Endothelial cell of umbilical vein (primary cell): Measurements from ENCODE around the gene ATP1A3. TPM values are rescaled to one million over a fixed set of nuclear protein-coding genes. Genes with fewer than 3 reads are reported as not detected.

Source experiments
- BruUV-seq: library from RNA; stranded (reverse); fragments of 400-500 nt; replicated peaks from 2 replicates; lab custom pipeline; 2021; lab: Mats Ljungman, UMichigan
- CTCF ChIA-PET: fragments of 300-600, 350-600 bp; sonication (Branson Sonifier 250); formaldehyde crosslinking; loops from one replicate; lab custom pipeline; 2021; ENCODE audit warnings: antibody characterized with exemption, inconsistent platforms; lab: Charles Lee
- POLR2A ChIA-PET: fragments of 300-600, 350-600 bp; sonication (Branson Sonifier 250); formaldehyde crosslinking; loops from one replicate; lab custom pipeline; 2021; ENCODE audit warnings: antibody characterized with exemption, inconsistent platforms; lab: Charles Lee
- DNase-seq: peaks from one replicate; pipeline ENCODE4 v3.0.0-alpha.2; 2011; ENCODE audit warnings: low read depth, low spot score
- FAIRE-seq: peaks from 2 replicates; lab custom pipeline; 2011; peaks lifted over from hg19 to GRCh38; lab: Jason Lieb, UNC
- H2AFZ ChIP-seq: 2 replicates; pipeline ENCODE4 v1.6.0; 2012; ENCODE audit warnings: low read depth, low read length, control low read depth, inconsistent platforms
- H3K27ac ChIP-seq: 2 replicates; pipeline ENCODE4 v1.5.1; 2011; ENCODE audit warnings: low read depth, mild to moderate bottlenecking, control low read depth, low read length, moderate library complexity; ENCODE audit not compliant: insufficient read depth
- H3K27me3 ChIP-seq, 2 experiments: 2 replicates each; pipeline versions ENCODE4 v1.6.0 to v1.6.1; 2011; ENCODE audit warnings: low read length in 2 of 2, mixed read lengths in 1 of 2; ENCODE audit not compliant: control insufficient read depth in 2 of 2, insufficient read depth in 2 of 2
- H3K36me3 ChIP-seq, 2 experiments: 2 replicates in 1 of 2; 3 replicates in 1 of 2; pipeline ENCODE4 v1.5.1; 2011; ENCODE audit warnings: low read length in 2 of 2, mild to moderate bottlenecking in 1 of 2, moderate library complexity in 1 of 2; ENCODE audit not compliant: control insufficient read depth in 2 of 2, insufficient read depth in 2 of 2; ENCODE audit errors: extremely low read depth in 1 of 2
- H3K4me1 ChIP-seq: 3 replicates; pipeline ENCODE4 v1.5.1; 2011; ENCODE audit warnings: mild to moderate bottlenecking, low read length; ENCODE audit not compliant: control insufficient read depth, insufficient read depth; ENCODE audit errors: extremely low read depth
- H3K4me2 ChIP-seq: 2 replicates; pipeline ENCODE4 v1.6.1; 2011; ENCODE audit warnings: low read length, control low read depth, mixed read lengths; ENCODE audit not compliant: insufficient read depth
- H3K4me3 ChIP-seq, 3 experiments: fragments of 200-600 bp in 1 of 3; sonication (generic), shearing (Covaris generic) in 1 of 3; replicated peaks in 1 of 3; 2 replicates each; pipeline ENCODE4 v1.5.1; 2011 to 2016; ENCODE audit warnings: control low read depth in 3 of 3, low read length in 3 of 3, mild to moderate bottlenecking in 2 of 3, inconsistent platforms in 1 of 3, low read depth in 1 of 3, moderate library complexity in 1 of 3; ENCODE audit not compliant: insufficient read depth in 1 of 3
- H3K79me2 ChIP-seq: 2 replicates; pipeline ENCODE4 v1.6.0; 2012; ENCODE audit warnings: low read length, inconsistent platforms; ENCODE audit not compliant: control insufficient read depth, insufficient read depth
- H3K9ac ChIP-seq: replicated peaks from 2 replicates; pipeline ENCODE3; 2011; ENCODE audit warnings: low read length, control low read depth; ENCODE audit not compliant: insufficient read depth; ENCODE audit errors: extremely low read depth
- H3K9me1 ChIP-seq: replicated peaks from 3 replicates; pipeline ENCODE4 v1.6.0; 2011; ENCODE audit warnings: mild to moderate bottlenecking, low read length; ENCODE audit not compliant: control insufficient read depth, insufficient read depth; ENCODE audit errors: extremely low read depth
- H3K9me3 ChIP-seq: replicated peaks from 2 replicates; pipeline ENCODE4 v1.5.1; 2012; ENCODE audit warnings: low read length, inconsistent platforms; ENCODE audit not compliant: control insufficient read depth, insufficient read depth
- H4K20me1 ChIP-seq: replicated peaks from 2 replicates; pipeline ENCODE3; 2011; ENCODE audit warnings: mild to moderate bottlenecking, low read length; ENCODE audit not compliant: control insufficient read depth, insufficient read depth; ENCODE audit errors: extremely low read depth
- EZH2 ChIP-seq: IDR thresholded peaks from 2 replicates; pipeline ENCODE4 v1.6.1; 2012; ENCODE audit warnings: borderline replicate concordance, low read depth, mild to moderate bottlenecking, moderate library complexity, low read length, inconsistent platforms; ENCODE audit not compliant: severe bottlenecking
- FOS ChIP-seq: IDR thresholded peaks from 2 replicates; pipeline ENCODE4 v1.6.1; 2011; ENCODE audit warnings: mild to moderate bottlenecking, low read length, moderate library complexity, borderline replicate concordance; ENCODE audit not compliant: insufficient read depth
- GATA2 ChIP-seq: IDR thresholded peaks from 2 replicates; pipeline ENCODE4 v1.7.0; 2011; ENCODE audit warnings: low read depth, mild to moderate bottlenecking, moderate library complexity, mixed read lengths, low read length; ENCODE audit not compliant: insufficient read length, insufficient read depth
- JUN ChIP-seq: IDR thresholded peaks from 2 replicates; pipeline ENCODE4 v1.6.1; 2011; ENCODE audit warnings: borderline replicate concordance, low read depth; ENCODE audit not compliant: insufficient read length, insufficient read depth
- MYC ChIP-seq: IDR thresholded peaks from one replicate; pipeline ENCODE4 v1.6.1; 2011; ENCODE audit warnings: mild to moderate bottlenecking, low read depth, low read length
- POLR2A ChIP-seq: IDR thresholded peaks from 2 replicates; pipeline ENCODE4 v1.6.1; 2012; ENCODE audit warnings: low read depth, mild to moderate bottlenecking, control low read depth, low read length
- POLR2AphosphoS5 ChIP-seq: IDR thresholded peaks from 2 replicates; pipeline ENCODE4 v1.6.1; 2012; ENCODE audit warnings: low read depth, mild to moderate bottlenecking, control low read depth, low read length, moderate library complexity; ENCODE audit not compliant: insufficient read depth
- dilution Hi-C: fragments of 300-500 bp; cut with MboI; formaldehyde crosslinking; loops from one replicate; pipeline ENCODE4 v1.15.0; 2019; ENCODE audit warnings: low sequenced_read_pairs; ENCODE audit not compliant: extremely low pct_ligation_motif_present
- intact Hi-C: fragments of 100-400 bp; cut with micrococcal nuclease; formaldehyde crosslinking; loops from one replicate; pipeline ENCODE4 v1.10.0; 2022
- polyA plus RNA-seq, 4 experiments: library from polyadenylated mRNA; depleted of rRNA in 3 of 4; stranded (reverse) in 3 of 4; unstranded in 1 of 4; fragments of >200 nt; gene quantifications; 2 replicates each; pipeline versions ENCODE4 v1.2.1 to v1.2.3, GENCODE V29; 2011 to 2012; ENCODE audit warnings: missing spikeins in 1 of 4
- total RNA-seq: library from RNA; stranded (reverse); gene quantifications from 2 replicates; pipeline ENCODE4 v1.2.3, GENCODE V29; 2021
- TF ChIP-seq, protein P1 (sequence below), 2 donors: IDR thresholded peaks; 1 replicate in 1 of 2; 2 replicates in 1 of 2; pipeline ENCODE4 v1.5.1; 2011; ENCODE audit warnings: low read length in 2 of 2, mild to moderate bottlenecking in 2 of 2, moderate library complexity in 2 of 2, control low read depth in 1 of 2, inconsistent platforms in 1 of 2, low read depth in 1 of 2; ENCODE audit not compliant: insufficient read depth in 1 of 2; ENCODE audit errors: extremely low read depth in 1 of 2
- TF ChIP-seq, protein P2 (sequence below): IDR thresholded peaks from 2 replicates; pipeline ENCODE4 v1.6.1; 2011; ENCODE audit not compliant: insufficient read depth, insufficient read length

Gene ATP1A3
- total and polyA plus RNA-seq, 2 donors (not counting 3 experiments of a cell fraction or from before 2014, with no cell fraction given) = 0.40 TPM; not detected in 1

DNA sequence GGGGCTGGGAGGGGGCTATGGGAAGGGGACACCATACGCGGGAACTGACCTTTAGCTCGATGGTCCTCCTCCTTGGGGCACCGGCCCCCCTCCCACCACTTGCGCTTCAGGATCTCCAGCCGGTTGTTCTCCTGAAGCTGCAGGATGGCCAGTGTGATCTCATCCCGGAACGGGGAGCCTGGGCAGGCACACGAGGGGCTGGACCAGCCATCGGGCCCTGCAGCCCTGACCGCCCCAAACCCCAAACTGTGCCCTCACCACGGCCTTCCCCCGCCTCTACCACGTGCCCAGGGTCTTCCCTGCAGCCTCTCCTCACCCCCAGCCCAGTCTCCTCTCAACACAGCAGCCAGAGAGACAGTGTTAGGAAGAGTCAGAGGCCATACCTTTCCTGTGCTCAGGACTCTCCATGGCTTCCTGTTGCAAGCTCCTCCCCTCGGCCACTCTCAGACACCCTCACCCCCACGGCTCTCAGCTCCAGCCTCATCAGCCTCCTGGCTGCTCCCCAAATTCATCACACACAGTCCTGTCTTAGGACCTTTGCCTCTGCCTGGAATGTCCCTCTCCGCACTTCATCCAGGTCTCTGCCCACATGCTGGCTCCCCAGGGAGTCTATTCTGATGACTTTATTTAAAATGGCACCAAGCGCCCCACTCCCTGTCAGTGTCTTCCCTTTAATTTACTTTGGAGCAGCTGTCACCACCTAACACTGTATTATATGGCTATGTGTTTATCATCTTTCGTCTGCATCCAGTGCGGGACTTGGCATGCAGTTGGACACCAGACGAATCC, 9.7 kb upstream of the ATP1A3 start:
- Histone ChIP-seq H3K4me1 (no peaks in the 10 kb centered on the region), H3K79me2 (no peaks in the 10 kb centered on the region), H3K27me3 (peaks cover 13 to 15% of the 10 kb centered on the region in 2 experiments), H3K27ac (no peak overlapping the region), H3K4me3 (no peak overlapping the region), H3K4me2 (no peak overlapping the region), H3K9me1 (no peaks in the 10 kb centered on the region), H3K9me3 (no peaks in the 10 kb centered on the region), H3K9ac (no peak overlapping the region), H4K20me1 (no peaks in the 10 kb centered on the region), H2AFZ (no peak overlapping the region), H3K36me3 (no peaks in the 10 kb centered on the region)
- ChIA-PET CTCF (no interaction called here), POLR2A (no interaction called here)
- intact Hi-C loops = no loop called here
- FAIRE-seq (no peak), DNase-seq (no peak)
- no TSS peak for BruUV-seq
- TF ChIP-seq POLR2A (no peak), POLR2AphosphoS5 (no peak), FOS (no peak), GATA2 (no peak), MYC (no peak), JUN (no peak), EZH2 (no peak)
- TF ChIP-seq, protein P1, sequence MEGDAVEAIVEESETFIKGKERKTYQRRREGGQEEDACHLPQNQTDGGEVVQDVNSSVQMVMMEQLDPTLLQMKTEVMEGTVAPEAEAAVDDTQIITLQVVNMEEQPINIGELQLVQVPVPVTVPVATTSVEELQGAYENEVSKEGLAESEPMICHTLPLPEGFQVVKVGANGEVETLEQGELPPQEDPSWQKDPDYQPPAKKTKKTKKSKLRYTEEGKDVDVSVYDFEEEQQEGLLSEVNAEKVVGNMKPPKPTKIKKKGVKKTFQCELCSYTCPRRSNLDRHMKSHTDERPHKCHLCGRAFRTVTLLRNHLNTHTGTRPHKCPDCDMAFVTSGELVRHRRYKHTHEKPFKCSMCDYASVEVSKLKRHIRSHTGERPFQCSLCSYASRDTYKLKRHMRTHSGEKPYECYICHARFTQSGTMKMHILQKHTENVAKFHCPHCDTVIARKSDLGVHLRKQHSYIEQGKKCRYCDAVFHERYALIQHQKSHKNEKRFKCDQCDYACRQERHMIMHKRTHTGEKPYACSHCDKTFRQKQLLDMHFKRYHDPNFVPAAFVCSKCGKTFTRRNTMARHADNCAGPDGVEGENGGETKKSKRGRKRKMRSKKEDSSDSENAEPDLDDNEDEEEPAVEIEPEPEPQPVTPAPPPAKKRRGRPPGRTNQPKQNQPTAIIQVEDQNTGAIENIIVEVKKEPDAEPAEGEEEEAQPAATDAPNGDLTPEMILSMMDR (IDR thresholded peaks at IDR 0.05; ENCODE audit: extremely low read depth in 1 of 2, insufficient read depth in 1 of 2, low read depth in 1 of 2, low read length in 2 of 2) = no peak
- TF ChIP-seq, protein P2, sequence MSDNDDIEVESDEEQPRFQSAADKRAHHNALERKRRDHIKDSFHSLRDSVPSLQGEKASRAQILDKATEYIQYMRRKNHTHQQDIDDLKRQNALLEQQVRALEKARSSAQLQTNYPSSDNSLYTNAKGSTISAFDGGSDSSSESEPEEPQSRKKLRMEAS = no peak
- dilution Hi-C loops = no loop called here
